Uterus (tissue), 2 donors: ENCODE measurements around the gene TUFT1.

Experiments
- POLR2A ChIP-seq, 2 donors: fragments of 450-650 bp; IDR thresholded peaks; one replicate each; pipeline ENCODE4 v1.6.1; 2016; ENCODE audit warnings: antibody characterized with exemption in 2 of 2, mild to moderate bottlenecking in 1 of 2, moderate library complexity in 1 of 2
- TF ChIP-seq, protein P1 (sequence below), 4 experiments: fragments of 200-600 bp in 2 of 4; fragments of 450-650 bp in 2 of 4; sonication (generic) in 2 of 4; IDR thresholded peaks; one replicate each; pipeline ENCODE4 v1.5.1; 2016 to 2019; ENCODE audit warnings: antibody characterized with exemption in 4 of 4, mild to moderate bottlenecking in 2 of 4, moderate library complexity in 1 of 4

DNA sequence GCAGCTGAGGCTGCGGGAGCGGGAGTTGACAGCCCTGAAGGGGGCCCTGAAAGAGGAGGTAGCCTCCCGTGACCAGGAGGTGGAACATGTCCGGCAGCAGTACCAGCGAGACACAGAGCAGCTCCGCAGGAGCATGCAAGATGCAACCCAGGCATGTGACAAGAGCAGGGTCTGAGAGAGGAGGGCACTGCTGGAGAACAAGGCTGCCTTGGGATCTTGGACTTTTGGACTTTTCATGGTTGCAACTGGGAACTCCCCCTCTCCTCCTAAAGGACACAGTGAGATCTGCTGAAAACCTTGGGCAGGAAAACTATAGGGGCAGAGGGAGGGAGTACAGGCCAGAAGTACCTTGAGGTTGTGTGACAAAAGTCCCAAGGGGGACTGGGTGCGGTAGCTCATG is 15.4 kb upstream of the TUFT1 start:
- TF ChIP-seq, protein P1, sequence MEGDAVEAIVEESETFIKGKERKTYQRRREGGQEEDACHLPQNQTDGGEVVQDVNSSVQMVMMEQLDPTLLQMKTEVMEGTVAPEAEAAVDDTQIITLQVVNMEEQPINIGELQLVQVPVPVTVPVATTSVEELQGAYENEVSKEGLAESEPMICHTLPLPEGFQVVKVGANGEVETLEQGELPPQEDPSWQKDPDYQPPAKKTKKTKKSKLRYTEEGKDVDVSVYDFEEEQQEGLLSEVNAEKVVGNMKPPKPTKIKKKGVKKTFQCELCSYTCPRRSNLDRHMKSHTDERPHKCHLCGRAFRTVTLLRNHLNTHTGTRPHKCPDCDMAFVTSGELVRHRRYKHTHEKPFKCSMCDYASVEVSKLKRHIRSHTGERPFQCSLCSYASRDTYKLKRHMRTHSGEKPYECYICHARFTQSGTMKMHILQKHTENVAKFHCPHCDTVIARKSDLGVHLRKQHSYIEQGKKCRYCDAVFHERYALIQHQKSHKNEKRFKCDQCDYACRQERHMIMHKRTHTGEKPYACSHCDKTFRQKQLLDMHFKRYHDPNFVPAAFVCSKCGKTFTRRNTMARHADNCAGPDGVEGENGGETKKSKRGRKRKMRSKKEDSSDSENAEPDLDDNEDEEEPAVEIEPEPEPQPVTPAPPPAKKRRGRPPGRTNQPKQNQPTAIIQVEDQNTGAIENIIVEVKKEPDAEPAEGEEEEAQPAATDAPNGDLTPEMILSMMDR (IDR thresholded peaks at IDR 0.05): no peak
- no peak for TF ChIP-seq POLR2A (IDR thresholded peaks at IDR 0.05)
